ENCODE results near the gene SH2B3.
A peak's percentile ranks its signal among the peaks of the same experiment; 100 is the strongest.

The SH2B3 gene

GRCh38 chr12:111427417-111428074, 21.8 kb downstream of the SH2B3 start:
- DNase-seq (ENCODE audit: low read depth in 2 of 2, low spot score in 1 of 2): no peak

DNA sequence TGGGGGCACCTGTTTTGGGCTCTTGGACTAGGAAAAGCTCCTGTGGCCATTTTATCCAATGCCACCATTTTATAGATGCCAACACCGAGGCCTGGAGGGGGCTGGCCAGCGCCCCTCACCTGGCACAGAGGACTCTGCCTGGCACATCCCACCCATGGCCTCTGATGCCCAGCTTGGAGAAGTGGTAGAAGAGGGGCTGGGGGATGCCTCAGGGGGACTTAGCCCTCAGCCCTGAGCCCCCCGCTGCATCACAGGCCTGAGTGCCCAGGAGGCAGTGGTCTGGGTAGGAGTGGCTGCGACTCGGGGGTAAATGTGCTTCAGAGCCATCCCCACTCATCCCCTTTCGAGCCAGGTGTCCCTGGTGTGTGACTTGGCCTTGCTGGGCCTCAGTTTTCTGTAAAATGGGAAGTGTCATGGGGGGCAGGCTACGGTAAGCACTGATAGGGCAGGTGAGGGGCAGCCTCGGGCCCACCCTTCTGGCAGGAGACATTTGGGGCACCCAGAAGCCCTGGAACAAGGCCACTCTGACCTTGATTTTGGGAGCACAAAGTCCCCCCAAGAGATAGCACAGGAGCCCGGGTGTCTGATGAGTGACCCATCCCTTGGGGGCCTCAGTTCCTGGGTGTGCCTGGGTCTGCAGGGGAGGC, 22.5 kb downstream of the SH2B3 start:
- no peak for DNase-seq (ENCODE audit: low read depth in 2 of 2, low spot score in 1 of 2)

DNA sequence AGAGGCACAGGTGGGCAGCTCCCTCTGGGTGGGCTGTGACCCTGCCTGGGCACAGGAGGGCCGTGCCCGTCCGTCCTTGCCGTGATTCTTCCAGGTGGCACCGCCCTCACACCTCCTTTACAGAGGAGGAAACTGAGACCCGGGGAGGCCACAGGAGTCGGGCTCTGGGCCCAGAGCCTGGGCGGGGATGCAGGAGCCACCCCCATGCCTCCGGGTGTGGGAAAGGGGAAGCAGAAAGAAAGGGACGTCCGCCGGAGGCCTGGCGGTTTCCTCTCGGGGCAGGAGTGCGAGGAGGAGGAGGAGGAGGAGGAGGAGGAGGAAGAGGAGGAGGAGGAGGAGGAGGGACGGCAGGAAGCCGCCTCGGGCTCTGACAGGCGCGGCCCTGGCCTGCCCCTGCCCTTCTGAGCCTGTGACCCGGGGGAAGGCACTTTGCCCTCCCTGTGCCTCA, 23.0 kb downstream of the SH2B3 start:
- DNase-seq (ENCODE audit: low read depth in 2 of 2, low spot score in 1 of 2): no peak

- DNase-seq (ENCODE audit: low read depth in 2 of 2, low spot score in 1 of 2): peak; percentile 56
Measured at GRCh38 chr12:111429828-111430432, 24.2 kb downstream of the SH2B3 start.

- peak; percentile 44 to 61 for DNase-seq (ENCODE audit: low read depth in 2 of 2, low spot score in 1 of 2)
Measured at GRCh38 chr12:111430433-111431353, 25.0 kb downstream of the SH2B3 start.

- no peak for DNase-seq (ENCODE audit: low read depth in 2 of 2, low spot score in 1 of 2)
Measured at GRCh38 chr12:111431772-111432171, 26.0 kb downstream of the SH2B3 start.

DNA sequence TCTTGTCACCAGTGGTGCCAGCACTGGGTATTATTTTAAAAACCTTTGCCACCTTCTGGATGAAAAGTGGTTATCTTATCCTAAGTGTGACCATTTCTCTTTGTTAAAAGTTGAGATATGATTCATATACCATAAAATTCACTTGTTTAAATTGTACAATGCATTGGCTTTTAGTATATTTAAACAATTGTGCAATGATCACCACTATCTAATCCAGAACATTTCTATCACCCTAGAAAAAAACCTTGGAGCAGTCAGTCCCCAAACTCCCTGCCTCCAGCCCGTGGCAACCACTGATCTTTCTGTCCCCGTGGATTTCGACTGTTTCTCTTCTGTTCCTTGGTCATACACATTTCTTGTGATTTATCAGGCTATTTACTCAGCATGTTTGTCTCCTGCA, 28.3 kb downstream of the SH2B3 start:
- no peak for DNase-seq (ENCODE audit: low read depth in 2 of 2, low spot score in 1 of 2)

GRCh38 chr12:111434680-111435338, 29.1 kb downstream of the SH2B3 start:
- DNase-seq (ENCODE audit: low read depth in 2 of 2, low spot score in 1 of 2): peak; percentile 68 to 84

GRCh38 chr12:111435661-111436201, 30.0 kb downstream of the SH2B3 start:
- no peak for DNase-seq (ENCODE audit: low read depth in 2 of 2, low spot score in 1 of 2)

- no peak for DNase-seq (ENCODE audit: low read depth in 2 of 2, low spot score in 1 of 2)
Measured at GRCh38 chr12:111436266-111436665, 30.5 kb downstream of the SH2B3 start.

- DNase-seq (ENCODE audit: low read depth in 2 of 2, low spot score in 1 of 2): no peak
Measured at GRCh38 chr12:111436811-111437210, 31.1 kb downstream of the SH2B3 start.

- DNase-seq (ENCODE audit: low read depth in 2 of 2, low spot score in 1 of 2): no peak
Measured at GRCh38 chr12:111437816-111438454, 32.2 kb downstream of the SH2B3 start.

DNA sequence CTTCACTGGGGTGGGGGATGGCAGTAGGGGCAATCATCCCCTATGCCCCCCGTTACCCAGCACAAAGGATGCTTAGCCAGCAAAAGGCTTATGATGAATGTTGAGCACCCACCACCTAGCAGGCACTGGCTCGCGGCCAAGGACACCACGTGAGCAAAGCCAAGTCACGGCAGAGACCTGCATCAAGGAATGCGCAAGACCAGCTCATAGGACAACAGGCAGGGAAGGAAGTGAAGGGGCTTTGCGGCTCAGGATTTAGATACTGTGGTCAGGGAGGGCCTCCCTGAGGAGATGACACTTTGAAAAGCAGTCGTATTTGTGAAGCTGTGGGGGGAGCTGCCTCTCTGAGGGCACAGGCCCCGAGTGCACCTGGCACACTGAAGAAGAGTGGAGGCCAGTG, 32.8 kb downstream of the SH2B3 start:
- peak in 1 of 2 donors; percentile 50 for DNase-seq (ENCODE audit: low read depth in 2 of 2, low spot score in 1 of 2)

GRCh38 chr12:111439657-111440151, 34.0 kb downstream of the SH2B3 start:
- no peak for DNase-seq (ENCODE audit: low read depth in 2 of 2, low spot score in 1 of 2)

DNA sequence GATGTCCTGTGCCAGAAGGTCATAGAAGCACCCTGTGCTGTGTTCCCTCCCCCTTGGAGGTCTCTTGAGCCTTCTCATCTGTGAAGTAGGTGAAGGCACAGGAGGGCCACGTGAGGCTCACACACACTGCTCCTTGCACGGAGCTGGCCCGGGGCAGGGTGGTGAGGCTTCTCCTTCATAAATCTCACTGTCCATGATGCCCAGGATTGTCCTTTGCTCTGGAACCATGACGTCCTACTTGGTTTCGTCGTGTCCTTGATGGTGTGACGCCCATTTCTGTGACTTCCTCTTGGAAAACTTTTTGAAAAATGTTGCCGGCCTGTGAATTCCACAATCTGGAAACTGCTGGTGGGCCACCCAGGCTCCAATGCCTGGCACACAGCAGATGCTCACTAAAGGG, 34.4 kb downstream of the SH2B3 start:
- DNase-seq (ENCODE audit: low read depth in 2 of 2, low spot score in 1 of 2): no peak

DNA sequence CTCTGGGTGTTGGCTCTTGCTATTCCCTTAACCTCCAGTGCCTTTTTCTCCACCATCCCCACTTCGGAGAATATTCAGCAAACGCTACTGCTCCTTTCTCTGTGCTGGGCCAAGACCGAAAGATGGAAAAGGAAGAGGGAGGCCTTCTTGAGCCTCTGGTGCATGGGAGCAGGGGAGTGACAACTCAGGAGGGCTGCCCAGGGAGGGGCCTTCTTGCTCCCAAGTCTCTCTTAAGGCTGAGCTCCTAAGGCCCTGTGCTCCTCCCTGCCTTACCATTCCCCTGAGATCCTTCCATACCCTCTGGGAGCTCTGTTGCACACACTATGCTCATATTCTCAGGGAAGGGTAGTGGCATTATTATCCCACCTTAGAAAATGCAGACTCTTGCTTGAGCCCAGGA, 34.9 kb downstream of the SH2B3 start:
- no peak for DNase-seq (ENCODE audit: low read depth in 2 of 2, low spot score in 1 of 2)

GRCh38 chr12:111441107-111441928, 35.6 kb downstream of the SH2B3 start:
- no peak for DNase-seq (ENCODE audit: low read depth in 2 of 2, low spot score in 1 of 2)

DNA sequence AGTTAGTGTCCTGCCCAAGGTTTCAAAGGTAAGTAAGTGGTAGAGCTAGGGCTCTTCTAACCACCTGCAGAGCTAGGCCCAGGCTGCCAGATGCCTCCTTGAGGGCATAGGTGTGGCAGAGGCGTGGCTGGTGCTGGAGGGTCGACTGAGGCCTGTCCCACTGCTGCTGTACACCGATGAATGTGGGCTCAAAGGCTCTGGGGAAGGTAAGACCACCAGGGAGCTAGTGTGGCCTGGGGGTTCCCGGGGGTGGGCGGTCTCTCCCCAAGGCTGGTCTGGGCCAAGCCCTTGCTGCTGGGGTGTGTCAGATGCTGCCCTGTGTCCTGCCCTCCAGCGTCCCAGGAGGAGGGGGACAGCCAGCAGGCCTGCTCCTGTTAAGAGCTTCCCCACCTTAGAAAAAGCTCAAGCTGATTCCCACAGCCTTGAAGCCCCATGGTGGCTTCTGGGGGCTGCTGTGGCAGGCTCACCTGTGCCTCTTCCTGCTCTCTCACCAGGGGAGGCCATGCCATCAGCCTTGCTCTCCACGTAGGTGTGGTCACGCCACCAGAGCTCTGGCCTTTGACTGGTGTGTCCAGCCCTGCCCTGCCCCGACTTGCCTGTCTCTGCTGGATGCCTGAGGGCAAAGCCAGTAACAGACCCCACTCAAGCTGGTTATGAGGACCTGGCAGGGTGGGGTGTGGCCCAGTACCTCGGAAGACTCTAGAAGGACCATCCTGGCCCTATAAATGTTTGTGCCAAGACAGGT, 36.8 kb downstream of the SH2B3 start:
- DNase-seq (ENCODE audit: low read depth in 2 of 2, low spot score in 1 of 2): no peak

All from stimulated activated CD8-positive, alpha-beta memory T cell treated with anti-CD3 and anti-CD28 coated beads, Interleukin-4, amount 100 ng/mL, for 4 hours (primary cell).